ENCODE results near the gene UGT1A4. TPM values are rescaled to one million over a fixed set of nuclear protein-coding genes. Genes with fewer than 3 reads are reported as not detected.

UGT1A4 gene
- total RNA-seq, 3 donors from 2014 or later (not counting 1 experiment from before 2014, with no cell fraction given) = not detected

GRCh38 chr2:233817995-233818638, 99.6 kb downstream of the UGT1A4 start:
- ATAC-seq = no peak
- Histone ChIP-seq H3K36me3 (ENCODE audit: control insufficient read depth, insufficient read depth, low read length) (no peaks in the 10 kb centered on the region), H3K27me3 (ENCODE audit: control insufficient read depth, insufficient read depth, low read length) (no peaks in the 10 kb centered on the region), H3K9me3 (ENCODE audit: control insufficient read depth, insufficient read depth, low read length) (no peaks in the 10 kb centered on the region), H3K4me3 (ENCODE audit: low read length) (no peak overlapping the region), H3K27ac (ENCODE audit: low read length) (no peak overlapping the region), H3K4me1 (ENCODE audit: control insufficient read depth, insufficient read depth, low read length) (no peaks in the 10 kb centered on the region)
- no peak overlapping the region for H3K4me3 Mint-ChIP-seq
- H3K27me3 Mint-ChIP-seq (ENCODE audit: low read depth in 2 of 2) = peaks cover 11 to 21% of the 10 kb centered on the region in 2 donors
- TF ChIP-seq CTCF (IDR thresholded peaks at IDR 0.05) = no peak
- intact Hi-C loops (cut with micrococcal nuclease) = no loop called here
- H3K9me3 Mint-ChIP-seq = no peaks in the 10 kb centered on the region
- WGBS (ENCODE audit: insufficient coverage) = 89% methylated on average over 11 of the region's 11 CpGs
- H3K36me3 Mint-ChIP-seq = no peaks in the 10 kb centered on the region
- H3K4me1 Mint-ChIP-seq = peaks cover 0 to 5% of the 10 kb centered on the region in 2 donors
- H3K27ac Mint-ChIP-seq = no peak overlapping the region
- no peak for DNase-seq

GRCh38 chr2:233818639-233819621, 100.4 kb downstream of the UGT1A4 start:
- H3K4me3 Mint-ChIP-seq = no peak overlapping the region
- H3K9me3 Mint-ChIP-seq = no peaks in the 10 kb centered on the region
- TF ChIP-seq CTCF (IDR thresholded peaks at IDR 0.05) = no peak
- no peaks in the 10 kb centered on the region for H3K27me3 ChIP-seq (ENCODE audit: control insufficient read depth, insufficient read depth, low read length)
- ATAC-seq (no peak), DNase-seq (no peak)
- H3K4me1 Mint-ChIP-seq = peaks cover 0 to 5% of the 10 kb centered on the region in 2 donors
- H3K4me1 ChIP-seq (ENCODE audit: control insufficient read depth, insufficient read depth, low read length) = no peaks in the 10 kb centered on the region
- H3K27me3 Mint-ChIP-seq (ENCODE audit: low read depth in 2 of 2) = peaks cover 11 to 21% of the 10 kb centered on the region in 2 donors
- H3K27ac Mint-ChIP-seq = no peak overlapping the region
- no peaks in the 10 kb centered on the region for H3K36me3 ChIP-seq (ENCODE audit: control insufficient read depth, insufficient read depth, low read length)
- 72% methylated on average over 17 of the region's 17 CpGs for WGBS (ENCODE audit: insufficient coverage)
- no peaks in the 10 kb centered on the region for H3K9me3 ChIP-seq (ENCODE audit: control insufficient read depth, insufficient read depth, low read length)
- no peaks in the 10 kb centered on the region for H3K36me3 Mint-ChIP-seq
- intact Hi-C loops (cut with micrococcal nuclease) = no loop called here
- no peak overlapping the region for H3K4me3 ChIP-seq (ENCODE audit: low read length)
- H3K27ac ChIP-seq (ENCODE audit: low read length) = no peak overlapping the region

GRCh38 chr2:233819884-233820773, 101.6 kb downstream of the UGT1A4 start:
- Histone ChIP-seq H3K4me3 (ENCODE audit: low read length) (no peak overlapping the region), H3K4me1 (ENCODE audit: control insufficient read depth, insufficient read depth, low read length) (no peaks in the 10 kb centered on the region), H3K9me3 (ENCODE audit: control insufficient read depth, insufficient read depth, low read length) (no peaks in the 10 kb centered on the region), H3K36me3 (ENCODE audit: control insufficient read depth, insufficient read depth, low read length) (no peaks in the 10 kb centered on the region), H3K27me3 (ENCODE audit: control insufficient read depth, insufficient read depth, low read length) (no peaks in the 10 kb centered on the region), H3K27ac (ENCODE audit: low read length) (no peak overlapping the region)
- intact Hi-C loops (cut with micrococcal nuclease) = no loop called here
- no peak for TF ChIP-seq CTCF (IDR thresholded peaks at IDR 0.05)
- H3K4me1 Mint-ChIP-seq = peaks cover 0 to 5% of the 10 kb centered on the region in 2 donors
- WGBS (ENCODE audit: insufficient coverage) = 83% methylated on average over 18 of the region's 18 CpGs
- no peak overlapping the region for H3K4me3 Mint-ChIP-seq
- DNase-seq = no peak
- H3K36me3 Mint-ChIP-seq = no peaks in the 10 kb centered on the region
- peaks cover 10 to 14% of the 10 kb centered on the region in 2 donors for H3K27me3 Mint-ChIP-seq (ENCODE audit: low read depth in 2 of 2)
- no peak overlapping the region for H3K27ac Mint-ChIP-seq
- H3K9me3 Mint-ChIP-seq = no peaks in the 10 kb centered on the region
- ATAC-seq = no peak

All from natural killer cell (primary cell).